NOMO-1 treated with DMSO at 0.1 percent for 48 hours (cell line): Measurements from ENCODE around the gene TMEM167A.

Experiments
- DNase-seq: peaks from one replicate; lab custom pipeline; 2025; ENCODE audit not compliant: unreplicated experiment; lab: John Stamatoyannopoulos, UW

The TMEM167A gene, protein sequence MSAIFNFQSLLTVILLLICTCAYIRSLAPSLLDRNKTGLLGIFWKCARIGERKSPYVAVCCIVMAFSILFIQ

DNA sequence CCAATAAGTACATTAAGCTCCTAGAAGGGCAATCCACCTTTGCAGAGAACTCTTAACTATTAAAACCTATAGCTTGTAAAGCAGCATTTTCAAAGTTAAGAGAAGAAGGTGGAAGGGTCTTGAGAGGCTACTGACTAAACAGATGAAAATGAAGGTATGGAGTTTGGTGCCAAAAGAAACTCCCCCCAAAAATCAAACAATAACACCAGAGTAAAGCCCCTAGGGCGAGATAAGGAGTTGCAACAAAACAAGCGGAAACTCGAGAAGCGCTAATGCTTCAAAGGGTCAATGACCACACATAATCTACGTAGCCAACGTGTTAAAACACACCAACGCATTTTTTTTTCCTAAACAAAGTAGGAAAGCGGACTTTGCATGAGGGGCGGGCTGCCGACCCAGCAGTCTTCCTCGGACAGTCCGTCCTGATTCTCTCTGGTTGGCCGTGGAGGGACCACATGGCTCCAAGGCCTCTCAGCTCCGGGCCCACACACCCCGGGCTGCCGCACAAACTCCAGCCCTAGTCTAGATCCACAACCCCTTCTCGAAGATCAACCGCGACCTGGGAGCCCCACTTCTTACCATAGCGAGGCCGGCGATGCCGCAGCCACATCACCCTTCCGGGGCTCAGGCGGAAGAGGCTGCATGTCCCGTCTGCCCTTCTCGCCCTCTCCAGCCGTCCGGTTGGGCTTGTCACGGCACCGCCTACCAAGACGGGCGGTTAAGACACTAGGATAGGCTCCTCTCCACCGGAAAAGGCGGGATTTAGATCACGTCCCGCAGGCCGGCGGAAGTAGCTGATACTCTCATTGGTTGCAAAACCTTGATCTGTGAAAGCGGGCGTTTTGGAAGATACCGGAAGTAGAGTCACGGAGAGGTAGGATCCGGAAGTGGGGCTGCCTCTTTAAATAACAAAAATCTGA lies at the start of gene TMEM167A, which contains the start of gene XRCC4:
TSS of gene TMEM167A (minus strand) at position 653 of the 920 bp plus-strand sequence. CDS start at position 582, 71 bp downstream.
TSS of gene XRCC4 (plus strand) at position 806 of the 920 bp plus-strand sequence. CDS start 27,373 bp downstream, outside the sequence.
- peak; percentile 99 for DNase-seq

DNA sequence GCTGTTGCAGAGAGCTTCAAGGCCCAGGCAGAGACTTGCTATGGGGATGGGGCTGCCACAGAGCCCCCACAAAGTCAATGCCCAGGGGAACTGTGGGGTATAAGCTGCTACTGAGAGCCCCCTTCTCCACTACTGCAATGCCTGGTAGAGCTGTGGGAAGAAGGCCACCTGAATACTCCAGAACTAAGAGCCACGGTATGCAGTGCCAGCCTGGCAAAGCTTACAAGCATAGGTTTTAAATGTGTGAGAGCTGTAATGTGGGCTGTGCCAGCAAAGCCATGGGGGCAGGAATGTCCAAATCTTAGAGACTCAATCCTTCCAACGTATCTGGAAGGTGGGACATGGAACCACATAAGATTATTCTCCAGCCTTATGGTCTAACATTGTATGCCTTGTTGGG lies 49.3 kb upstream of the TMEM167A start:
- DNase-seq = no peak

DNA sequence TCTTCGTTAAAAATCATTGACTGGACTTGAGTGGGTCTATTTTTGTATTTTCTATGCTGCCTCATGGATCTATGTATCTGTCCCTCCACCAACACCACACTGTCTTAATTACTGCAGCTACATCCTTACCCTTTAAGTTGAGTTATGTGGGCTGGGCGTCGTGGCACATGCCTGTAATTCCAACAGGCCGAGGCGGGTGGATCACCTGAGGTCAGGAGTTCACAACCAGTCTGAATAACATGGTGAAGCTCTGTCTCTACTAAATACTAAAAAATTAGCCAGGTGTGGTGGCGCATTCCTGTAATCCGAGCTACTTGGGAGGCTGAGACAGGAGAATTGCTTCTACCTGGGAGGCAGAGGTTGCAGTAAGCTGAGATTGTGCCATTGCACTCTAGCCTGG lies 48.4 kb upstream of the TMEM167A start:
- no peak for DNase-seq

DNA sequence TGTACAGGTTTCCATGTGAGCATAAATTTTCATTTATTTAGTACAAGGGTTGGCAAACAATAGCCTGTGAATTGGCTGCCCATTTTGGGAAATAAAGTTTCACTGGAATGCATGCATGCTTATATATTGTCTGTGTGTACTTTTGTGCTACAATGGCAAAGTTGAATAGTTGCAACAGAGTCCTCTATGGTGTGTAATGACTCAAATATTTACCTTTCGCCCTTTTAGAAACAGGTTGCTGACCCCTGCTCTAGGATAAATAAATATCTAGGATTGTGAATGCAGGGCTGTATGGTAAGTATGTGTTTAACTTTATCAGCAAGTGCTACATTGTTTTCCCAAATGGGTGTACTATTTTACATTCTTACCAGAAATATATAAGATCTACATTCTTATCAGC lies 47.4 kb upstream of the TMEM167A start:
- DNase-seq = no peak

DNA sequence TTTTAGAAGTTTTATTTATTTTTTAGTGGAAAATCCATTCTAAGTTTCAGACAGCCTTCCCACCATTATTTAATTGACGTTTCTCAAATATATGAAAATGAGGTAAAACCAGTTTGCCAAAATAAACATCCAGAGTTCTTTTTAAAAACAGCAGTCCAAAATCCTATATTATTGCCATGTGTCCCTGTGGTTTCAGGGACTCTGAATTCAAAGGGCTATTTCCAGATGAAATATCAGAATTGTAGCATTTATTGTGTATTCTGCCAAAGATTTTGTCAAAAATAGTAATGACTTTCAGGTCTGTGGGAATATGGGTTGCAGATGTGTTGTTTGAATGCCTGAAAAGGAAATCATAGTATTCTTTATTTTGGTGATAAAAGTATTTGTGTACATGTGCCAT lies 41.8 kb upstream of the TMEM167A start:
- DNase-seq = no peak

DNA sequence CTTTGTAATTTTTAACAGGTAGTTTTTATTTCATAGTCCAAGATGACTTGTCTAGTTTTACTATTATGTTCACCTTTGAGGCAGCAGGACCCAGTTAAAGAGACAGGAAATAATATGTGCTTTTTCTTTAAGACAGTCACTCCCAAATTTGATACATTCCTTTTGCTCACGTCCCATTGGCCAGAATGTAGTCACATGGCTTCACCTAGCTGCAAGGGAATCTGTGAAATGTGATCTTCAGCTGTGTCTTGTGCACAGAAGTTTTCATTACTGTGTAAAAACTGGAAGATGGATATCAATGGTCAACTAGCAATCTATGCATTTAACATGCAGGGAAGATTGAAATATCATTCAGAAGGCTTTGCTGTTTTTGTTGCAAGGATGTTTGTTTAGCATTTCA lies 41.3 kb upstream of the TMEM167A start:
- no peak for DNase-seq

DNA sequence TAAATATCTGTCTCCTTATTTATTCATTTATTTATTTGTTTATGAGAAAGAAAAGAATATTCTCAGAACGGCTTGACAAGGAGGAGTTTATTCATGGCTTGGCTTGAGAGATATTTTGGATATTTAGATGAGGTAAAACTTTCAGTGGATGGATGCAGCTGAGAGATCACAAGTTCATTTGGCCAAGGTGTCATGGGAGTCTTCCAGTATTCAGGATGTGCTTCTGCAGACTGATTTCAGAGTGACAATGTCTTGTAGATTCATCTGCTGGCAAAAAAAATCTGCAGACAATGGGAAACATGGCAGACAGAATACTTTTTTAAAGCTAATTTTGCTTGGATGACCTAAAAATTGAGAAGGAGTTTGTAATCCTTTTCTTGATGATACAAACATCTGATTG lies 38.6 kb upstream of the TMEM167A start:
- DNase-seq = no peak

DNA sequence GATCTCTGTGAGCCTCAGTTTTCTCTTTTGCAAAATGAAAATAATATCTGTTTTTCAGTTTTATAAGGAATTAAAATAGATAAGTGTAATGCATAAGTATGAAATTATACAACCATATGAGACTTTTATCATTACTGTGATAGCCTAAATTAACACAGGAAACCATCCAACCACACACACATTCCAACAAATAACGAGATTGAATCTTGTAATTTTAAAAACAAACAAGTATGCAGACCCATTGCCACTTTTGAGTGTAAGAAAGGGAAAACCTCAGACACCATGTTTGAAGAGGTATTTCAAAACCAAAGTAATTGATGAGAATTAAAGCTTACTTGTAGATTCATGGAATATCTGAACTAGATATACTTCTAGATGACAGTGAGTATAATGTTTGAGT lies 32.2 kb upstream of the TMEM167A start:
- DNase-seq = no peak

DNA sequence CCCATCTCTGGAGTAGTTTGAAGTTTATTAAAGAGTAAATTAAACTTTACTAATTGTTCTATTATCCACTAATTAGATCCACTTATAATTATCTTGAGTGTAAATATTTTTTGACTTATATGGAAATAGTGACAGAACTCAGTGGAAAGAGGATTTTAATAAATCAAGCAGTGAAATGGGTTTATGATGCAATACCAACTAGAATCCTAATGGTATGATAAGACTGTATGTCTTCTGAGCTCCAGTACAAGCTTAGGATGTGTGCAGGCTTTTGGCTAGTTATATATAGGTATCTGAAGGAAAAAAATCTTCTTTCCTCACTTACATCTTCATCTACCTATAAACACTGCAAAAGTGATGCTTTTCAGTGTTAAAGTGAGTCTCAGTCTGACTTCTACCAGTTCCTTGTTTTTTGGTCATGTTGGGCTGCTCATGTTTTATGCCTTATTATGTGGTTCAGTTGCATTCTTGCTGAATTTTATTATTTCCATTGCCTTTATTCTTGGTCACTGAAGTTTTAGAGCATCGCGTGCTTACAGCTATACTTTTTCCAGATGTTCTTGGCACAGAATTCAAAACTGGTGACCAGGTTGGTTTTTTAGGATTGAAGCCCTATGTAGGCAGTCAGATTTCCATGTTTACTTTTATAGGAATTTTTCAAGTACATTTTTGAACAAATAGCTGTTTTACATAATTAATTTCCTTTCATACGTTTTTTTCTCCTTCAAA lies 30.7 kb upstream of the TMEM167A start:
- DNase-seq = no peak

DNA sequence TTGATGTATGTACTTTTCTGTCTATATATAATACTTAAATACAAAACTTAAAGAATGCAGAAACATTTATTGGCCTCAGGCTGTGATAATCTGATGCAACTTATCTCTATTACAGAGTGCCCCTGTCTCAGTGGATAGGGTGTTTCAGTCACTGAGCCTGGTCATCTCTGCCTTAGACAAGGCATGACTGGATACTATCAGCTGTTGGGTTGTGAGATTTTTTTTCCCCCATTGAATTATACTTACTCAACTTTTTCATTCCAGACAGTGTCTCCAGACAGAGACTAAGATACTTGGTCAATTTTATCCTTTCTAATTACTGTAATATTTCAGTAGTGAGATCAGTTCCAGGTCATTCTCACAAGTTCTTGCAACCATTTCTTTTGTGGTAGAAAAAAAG lies 26.8 kb upstream of the TMEM167A start:
- DNase-seq = no peak

DNA sequence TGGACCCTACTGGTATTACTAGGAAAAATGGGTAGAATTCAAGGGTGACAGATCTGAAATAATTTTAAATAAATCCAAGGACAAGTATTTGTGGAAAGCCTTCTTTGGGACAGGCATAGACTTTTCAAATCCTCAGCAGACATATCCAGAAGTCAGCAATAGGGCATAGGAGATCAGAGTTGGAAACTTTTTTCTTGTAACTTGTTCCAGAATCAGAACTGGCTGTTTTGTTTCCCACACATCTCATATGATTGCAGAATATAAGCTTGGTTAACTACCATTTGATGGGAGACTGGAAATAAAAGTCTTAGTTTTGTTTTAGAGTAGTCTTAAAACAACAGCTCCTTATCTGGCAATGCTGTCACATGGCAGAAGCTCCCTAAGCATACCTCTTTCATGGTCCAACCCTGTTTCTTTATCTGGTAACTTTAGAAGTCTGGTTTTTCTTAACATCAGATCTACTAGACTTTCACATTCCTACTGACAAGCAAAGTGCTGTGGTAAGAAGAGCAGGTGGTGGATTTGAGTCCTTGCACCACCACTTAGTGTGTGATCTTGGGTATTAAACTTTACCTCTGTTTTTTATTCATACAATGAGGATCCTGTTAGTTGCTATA lies 25.3 kb upstream of the TMEM167A start:
- no peak for DNase-seq

DNA sequence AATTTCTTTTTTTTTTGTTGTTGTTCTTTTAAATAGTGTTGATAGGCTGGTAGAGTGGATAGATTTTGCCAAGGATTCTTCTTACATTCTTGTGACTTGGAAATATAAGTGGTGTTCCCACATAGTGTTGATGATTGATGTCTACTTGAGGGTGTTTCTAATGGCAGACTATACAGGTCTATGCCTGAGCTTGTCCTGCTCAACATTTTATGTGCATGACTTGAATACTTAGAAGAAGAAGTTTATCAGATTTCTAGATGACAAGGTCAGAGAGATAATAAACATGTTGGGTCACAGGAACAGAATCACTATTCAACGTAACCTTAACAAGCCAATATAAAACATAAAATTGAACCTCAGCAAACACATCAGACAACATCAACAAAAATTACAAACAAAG lies 24.3 kb upstream of the TMEM167A start:
- no peak for DNase-seq

DNA sequence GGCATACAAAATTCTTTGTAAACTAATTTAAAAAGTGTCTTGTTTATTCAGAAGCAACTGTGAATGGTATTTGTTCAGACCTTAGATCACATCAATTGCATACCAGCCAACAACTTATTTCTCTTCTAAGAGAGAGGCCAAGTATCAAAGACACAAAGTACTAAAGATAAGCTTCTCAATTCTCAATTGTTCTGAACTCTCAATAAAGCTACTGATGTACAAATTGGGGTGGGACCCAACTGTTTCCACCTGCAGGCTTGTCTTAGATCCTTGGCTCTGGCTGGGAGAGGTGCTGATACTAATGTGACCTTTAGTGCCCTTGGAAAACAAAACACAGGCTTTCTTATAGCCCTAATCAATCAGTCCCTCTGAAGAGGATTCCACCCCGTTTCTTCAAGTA lies 22.3 kb upstream of the TMEM167A start:
- no peak for DNase-seq

DNA sequence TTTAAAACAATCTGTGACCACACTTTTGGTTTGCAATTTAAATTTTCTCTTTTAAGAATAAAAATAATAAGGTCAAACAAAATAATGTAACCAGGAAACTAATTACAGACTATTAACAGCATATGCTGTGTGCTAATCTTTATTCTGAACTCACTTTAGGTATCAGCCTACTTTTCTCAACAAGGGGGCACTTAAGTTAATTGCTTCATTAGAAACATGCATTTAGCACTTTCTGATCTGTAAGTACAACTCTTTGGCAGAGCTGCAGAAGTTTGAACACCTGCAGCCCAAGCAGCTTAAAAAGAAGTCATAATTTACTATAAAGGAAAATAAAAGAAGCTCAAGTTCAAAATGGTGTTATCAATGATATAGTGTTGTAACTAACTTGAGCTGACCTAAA lies 21.8 kb upstream of the TMEM167A start:
- no peak for DNase-seq

DNA sequence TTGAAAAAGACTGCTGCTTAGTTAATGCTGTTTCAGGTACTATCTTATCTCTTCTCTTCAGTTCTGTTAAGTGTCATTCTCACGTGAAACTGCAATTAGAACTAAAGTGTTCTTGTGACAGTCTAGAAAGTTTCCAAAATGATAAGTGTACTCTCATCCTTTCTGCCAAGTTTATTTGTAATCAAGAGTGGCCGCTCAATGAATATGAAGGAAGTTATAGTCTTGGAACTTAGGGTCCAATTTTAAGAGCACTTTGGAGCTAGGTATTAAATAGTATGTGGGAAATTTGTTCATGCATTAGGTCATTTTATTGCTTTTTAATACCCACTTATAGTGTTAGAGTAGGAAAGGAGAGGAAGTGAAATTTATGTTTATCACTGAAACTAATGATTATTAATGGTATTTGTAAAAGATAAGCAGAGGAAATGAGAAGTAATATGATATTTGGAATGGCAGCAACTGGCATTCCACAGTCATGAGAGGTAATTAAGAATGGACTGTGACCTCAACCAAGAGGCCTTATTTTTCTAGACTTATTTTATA lies 20.6 kb upstream of the TMEM167A start:
- DNase-seq = no peak

DNA sequence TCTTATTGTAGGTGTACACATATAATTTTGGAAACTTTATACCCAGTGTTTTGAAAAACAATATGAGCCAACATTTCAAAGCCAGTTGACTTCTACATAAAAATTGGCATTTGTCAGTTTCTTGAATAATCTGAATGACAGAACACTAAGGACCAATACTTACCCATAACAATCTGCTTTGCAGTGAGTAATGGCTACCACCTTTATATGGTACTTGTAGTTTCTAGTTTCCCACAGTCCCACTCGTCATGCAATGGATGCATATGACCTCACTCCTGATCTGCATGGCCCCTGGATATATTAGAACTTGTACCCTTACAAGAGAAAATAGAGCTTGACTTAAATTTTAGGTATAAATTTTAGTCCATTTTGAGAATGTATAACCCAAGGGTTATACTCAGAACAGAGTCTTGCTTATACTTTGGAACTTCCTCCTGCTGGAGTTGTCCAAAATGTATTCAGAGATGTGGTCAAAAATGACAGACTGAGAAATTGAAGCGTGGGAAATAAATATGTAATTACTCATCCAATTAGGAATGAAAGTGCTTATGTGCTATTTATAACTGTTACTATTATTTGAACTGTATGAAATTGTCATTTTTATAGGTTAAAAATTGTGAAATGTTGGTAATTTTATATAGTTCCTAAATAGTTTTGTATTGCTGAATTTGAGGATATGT lies 19.6 kb upstream of the TMEM167A start:
- no peak for DNase-seq

DNA sequence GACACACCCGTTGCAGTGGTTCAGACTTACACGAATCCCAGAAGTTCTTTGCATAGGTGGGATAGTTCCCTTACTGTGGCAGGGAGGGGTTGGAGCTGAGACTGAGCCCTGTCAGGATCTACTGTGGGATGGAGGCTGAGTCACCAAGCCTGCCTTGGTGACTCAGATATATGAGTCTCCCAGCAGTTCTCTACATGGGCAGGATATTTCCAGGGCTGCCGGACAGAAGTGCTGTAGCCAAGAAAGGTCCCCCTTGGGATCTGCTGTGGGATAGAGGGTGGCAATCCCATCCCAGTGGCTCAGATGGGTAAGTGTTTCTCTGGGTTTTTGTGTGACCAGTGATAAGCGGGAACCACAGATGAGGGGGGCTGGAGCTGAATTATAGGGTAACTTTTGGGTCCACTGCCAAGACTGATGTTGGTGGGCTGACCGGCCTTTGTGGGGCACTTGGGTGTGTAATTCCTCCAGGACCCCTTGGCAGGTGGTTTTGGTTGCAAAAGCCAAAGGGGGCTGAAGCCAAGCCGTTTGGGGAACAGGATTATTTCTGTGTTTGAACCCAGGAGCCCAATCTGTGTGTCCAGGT lies 18.9 kb upstream of the TMEM167A start:
- no peak for DNase-seq

DNA sequence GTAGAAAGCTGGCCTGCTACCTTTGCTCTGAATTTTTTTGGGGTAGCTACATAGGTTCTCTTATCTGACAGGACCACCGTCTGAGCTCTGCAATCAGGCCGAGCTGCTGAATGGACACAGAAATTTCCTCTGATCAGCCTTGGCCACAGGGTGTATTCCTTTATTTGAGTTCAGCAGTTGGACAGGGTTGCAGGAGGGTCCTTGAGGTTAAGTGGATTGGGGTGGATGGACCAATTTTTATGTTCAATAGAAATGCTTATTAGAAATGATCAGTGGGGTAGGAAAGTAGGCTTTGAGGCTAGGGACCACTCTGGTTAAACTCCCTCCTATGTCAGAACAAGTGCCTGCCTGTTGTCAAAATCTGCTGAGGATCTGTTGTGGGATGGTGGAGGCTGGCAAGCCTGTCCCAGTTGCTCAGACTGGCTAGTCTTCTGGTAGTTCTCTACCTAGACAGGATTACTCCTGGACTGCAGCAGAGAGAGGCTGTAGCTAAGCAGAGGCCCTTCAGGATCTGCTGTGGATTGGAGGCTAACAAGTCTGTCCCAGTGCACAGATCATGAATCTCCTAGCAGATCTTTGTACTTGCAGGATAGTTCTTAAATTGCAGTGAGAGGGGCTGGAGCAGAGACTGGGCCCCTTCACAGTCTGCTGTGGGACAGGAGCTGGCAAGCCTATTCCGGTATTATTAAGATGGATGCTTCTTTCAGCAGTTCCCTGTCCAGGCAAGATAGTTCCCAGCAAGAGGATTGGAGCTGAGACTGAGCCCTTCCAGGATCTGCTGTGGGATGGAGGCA lies 18.2 kb upstream of the TMEM167A start:
- DNase-seq = no peak

DNA sequence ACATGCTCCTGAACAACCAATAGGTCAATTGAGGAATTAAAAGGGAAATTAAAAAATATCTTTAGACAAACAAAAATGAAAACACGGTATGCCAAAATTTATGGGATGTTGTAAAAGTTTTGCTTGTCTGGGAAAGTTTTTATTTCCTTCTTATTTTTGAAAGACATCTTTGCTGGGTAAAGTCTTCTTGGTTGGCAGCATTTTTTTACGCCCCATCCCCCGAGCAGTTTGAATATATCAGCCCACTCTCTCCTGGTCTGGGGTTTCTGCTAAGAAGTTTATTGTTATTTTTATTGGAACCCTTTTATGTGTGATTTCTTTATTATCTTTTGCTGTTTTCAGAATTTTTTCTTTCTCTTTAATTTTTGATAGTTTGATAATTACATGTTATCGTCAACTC lies 16.5 kb upstream of the TMEM167A start:
- no peak for DNase-seq

DNA sequence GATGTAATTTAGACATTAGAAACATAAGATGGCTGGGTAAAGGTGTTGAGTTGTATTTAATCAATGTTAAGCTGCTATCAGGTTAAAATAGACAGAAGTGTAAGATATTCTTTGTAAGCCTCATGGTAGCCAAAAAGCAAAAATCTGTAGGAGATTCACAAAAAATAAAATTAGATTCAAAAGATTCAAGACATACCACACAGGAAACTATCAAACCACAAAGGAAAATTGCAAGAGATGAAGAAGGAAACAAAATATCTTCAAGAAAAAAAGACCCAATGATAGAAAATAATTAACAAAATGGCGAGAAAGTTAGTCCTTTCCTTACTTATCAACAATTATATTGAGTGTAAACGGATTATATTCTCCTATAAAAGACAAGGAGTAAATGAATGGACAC lies 15.4 kb upstream of the TMEM167A start:
- DNase-seq = no peak
